ENCODE data around the gene MRTFB. TPM values are rescaled to one million over a fixed set of nuclear protein-coding genes. Genes with fewer than 3 reads are reported as not detected.

MRTFB gene
- total and polyA plus RNA-seq, 2 of the 13 experiments (the other 11 are each of a cell fraction or from before 2014, with no cell fraction given): 11.4 to 14.0 TPM

GRCh38 chr16:14252860-14253259, 181.7 kb downstream of the MRTFB start:
- Histone ChIP-seq H3K4me1 (ENCODE audit: insufficient read depth, low read length) (no peaks in the 10 kb centered on the region), H2AFZ (ENCODE audit: low read length) (no peak overlapping the region), H3K9ac (ENCODE audit: insufficient read depth, low read depth, low read length) (no peak overlapping the region), H3K79me2 (ENCODE audit: insufficient read depth, low read length) (no peaks in the 10 kb centered on the region), H3K27me3 (ENCODE audit: control insufficient read depth in 1 of 2, insufficient read depth in 2 of 2, low read length in 2 of 2) (no peaks in the 10 kb centered on the region), H4K20me1 (ENCODE audit: insufficient read depth, low read length) (0 out of 2 replicates have a peak, but pooled peaks cover 4% of the 10 kb centered on the region), H3K4me2 (ENCODE audit: low read depth, low read length) (no peak overlapping the region), H3K4me3 (replicated peaks in 1 of 3; ENCODE audit: insufficient read depth in 1 of 3, low read depth in 2 of 3, low read length in 3 of 3) (no peak overlapping the region), H3K9me3 (ENCODE audit: low read length) (no peaks in the 10 kb centered on the region), H3K36me3 (replicated peaks in 1 of 2; ENCODE audit: control insufficient read depth in 1 of 2, insufficient read depth in 2 of 2, low read length in 2 of 2) (peaks cover 24 to 62% of the 10 kb centered on the region in 2 experiments), H3K27ac (ENCODE audit: extremely low read length, insufficient read depth, low read length) (no peak overlapping the region)
- ChIA-PET CTCF (ENCODE audit: low intra/inter-chr PET ratio, low total read pairs) (interaction anchor here (1.3 kb wide), 1 partner anchor 276 kb away, joined by 3 read pairs; no protein-coding TSS in a partner anchor), POLR2A (no interaction called here)
- in situ Hi-C loops (cut with HindIII; ENCODE audit: extremely low pct_ligation_motif_present, low pct_unique_long_range_greater_than_20kb) (loop anchor here (10.0 kb wide), 1 partner anchor 328 kb away; the partner anchor contains the start of gene ERCC4), intact Hi-C loops (cut with micrococcal nuclease; ENCODE audit: unreplicated experiment) (no loop called here)
- no TSS peak for BruUV-seq (replicated peaks)
- TF ChIP-seq MNT (IDR thresholded peaks at IDR 0.05) (peak; percentile 66), PHB2 (IDR thresholded peaks at IDR 0.05; ENCODE audit: partially characterized antibody) (no peak)
- ATAC-seq (no peak), FAIRE-seq (no peak), DNase-seq (ENCODE audit: low spot score) (no peak)

DNA sequence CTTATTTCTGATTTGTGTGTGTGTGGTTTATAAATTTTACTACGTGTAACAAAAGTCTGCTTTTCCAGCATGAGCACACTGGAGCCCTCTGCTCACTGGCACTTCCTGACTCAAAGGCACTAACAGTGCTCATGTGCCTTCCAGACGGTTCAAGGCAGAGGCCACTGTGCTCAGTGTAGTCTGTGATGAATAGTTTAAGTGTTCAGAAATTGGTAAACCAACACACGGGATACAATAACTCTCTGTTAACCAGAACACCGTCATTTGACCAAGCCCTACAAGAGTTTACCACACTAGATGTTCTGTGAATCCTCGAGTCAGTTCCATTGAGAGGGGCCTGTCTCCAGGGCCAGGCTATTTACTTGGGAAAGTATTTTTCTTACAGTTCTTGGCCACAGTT, 191.9 kb downstream of the MRTFB start:
- no peak overlapping the region for H2AFZ ChIP-seq (ENCODE audit: low read length)
- H3K4me3 ChIP-seq (replicated peaks in 1 of 3; ENCODE audit: insufficient read depth in 1 of 3, low read depth in 2 of 3, low read length in 3 of 3): no peak overlapping the region
- intact Hi-C loops (cut with micrococcal nuclease; ENCODE audit: unreplicated experiment) (no loop called here), in situ Hi-C loops (cut with HindIII; ENCODE audit: extremely low pct_ligation_motif_present, low pct_unique_long_range_greater_than_20kb) (no loop called here)
- H3K9ac ChIP-seq (ENCODE audit: insufficient read depth, low read depth, low read length): no peak overlapping the region
- DNase-seq (ENCODE audit: low spot score): no peak
- H3K27ac ChIP-seq (ENCODE audit: extremely low read length, insufficient read depth, low read length): no peak overlapping the region
- H3K9me3 ChIP-seq (ENCODE audit: low read length): no peaks in the 10 kb centered on the region
- no peaks in the 10 kb centered on the region for H4K20me1 ChIP-seq (ENCODE audit: insufficient read depth, low read length)
- H3K79me2 ChIP-seq (ENCODE audit: insufficient read depth, low read length): no peaks in the 10 kb centered on the region
- WGBS (ENCODE audit: low lambda C conversion rate): 92% methylated on average over 5 of the region's 5 CpGs
- BruUV-seq (replicated peaks): no TSS peak
- no peak overlapping the region for H3K4me2 ChIP-seq (ENCODE audit: low read depth, low read length)
- ChIA-PET POLR2A (no interaction called here), CTCF (ENCODE audit: low intra/inter-chr PET ratio, low total read pairs) (no interaction called here)
- peaks cover 17 to 58% of the 10 kb centered on the region in 2 experiments for H3K36me3 ChIP-seq (replicated peaks in 1 of 2; ENCODE audit: control insufficient read depth in 1 of 2, insufficient read depth in 2 of 2, low read length in 2 of 2)
- no peaks in the 10 kb centered on the region for H3K4me1 ChIP-seq (ENCODE audit: insufficient read depth, low read length)
- FAIRE-seq: no peak
- ATAC-seq: no peak
- no peaks in the 10 kb centered on the region for H3K27me3 ChIP-seq (ENCODE audit: control insufficient read depth in 1 of 2, insufficient read depth in 2 of 2, low read length in 2 of 2)
- TF ChIP-seq U2AF2 (IDR thresholded peaks at IDR 0.05; ENCODE audit: low read depth, low read length): no peak
- no peak for TF ChIP-seq ZNF792 (CRISPR knock-in tag; IDR thresholded peaks at IDR 0.05)
- TF ChIP-seq ZNF101 (CRISPR knock-in tag; IDR thresholded peaks at IDR 0.05; ENCODE audit: borderline replicate concordance, low read depth): no peak
- TF ChIP-seq RAD21 (CRISPR knock-in tag; IDR thresholded peaks at IDR 0.05): no peak
- TF ChIP-seq NPAS2 (CRISPR knock-in tag; IDR thresholded peaks at IDR 0.05; ENCODE audit: borderline replicate concordance): no peak
- no peak for TF ChIP-seq ZFP90 (CRISPR knock-in tag; IDR thresholded peaks at IDR 0.05; ENCODE audit: borderline replicate concordance)
- TF ChIP-seq ZNF282 (IDR thresholded peaks at IDR 0.05; ENCODE audit: partially characterized antibody): no peak

Data from HepG2 (cell line).